ENCODE measurements around the gene ATP2B2. TPM values are rescaled to one million over a fixed set of nuclear protein-coding genes. Genes with fewer than 3 reads are reported as not detected.

The ATP2B2 gene
- total and polyA plus RNA-seq, 2 of the 8 experiments (the other 6 are each of a cell fraction or from before 2014, with no cell fraction given), result 0.14 to 1.2 TPM

- Histone ChIP-seq H2BK15ac (ENCODE audit: low read length) (no peak overlapping the region), H2BK5ac (ENCODE audit: low read depth, low read length) (no peak overlapping the region), H2AFZ (ENCODE audit: low read length) (no peak overlapping the region), H3K9me3 (ENCODE audit: insufficient read depth in 2 of 2, low read depth in 1 of 2, low read length in 1 of 2) (no peaks in the 10 kb centered on the region), H3K4me3 (ENCODE audit: extremely low read depth in 1 of 4, insufficient read depth in 2 of 4, low read depth in 3 of 4, low read length in 4 of 4) (no peak overlapping the region), H3K27ac (ENCODE audit: low read depth, low read length) (no peak overlapping the region), H3K36me3 (ENCODE audit: control insufficient read depth in 2 of 4, insufficient read depth in 4 of 4, low read length in 3 of 4) (no peaks in the 10 kb centered on the region), H3K9ac (replicated peaks in 1 of 4; ENCODE audit: extremely low read depth in 1 of 4, low read depth in 3 of 4, low read length in 3 of 4) (no peak overlapping the region), H2BK120ac (replicated peaks; ENCODE audit: low read depth, low read length) (no peak overlapping the region), H4K20me1 (replicated peaks in 1 of 2; ENCODE audit: control insufficient read depth in 1 of 2, insufficient read depth in 2 of 2, low read length in 2 of 2) (no peaks in the 10 kb centered on the region), H2AK5ac (ENCODE audit: low read depth, low read length) (no peak overlapping the region), H3K4me1 (replicated peaks in 1 of 4; ENCODE audit: control insufficient read depth in 3 of 4, insufficient read depth in 4 of 4, low read length in 3 of 4) (0 out of 7 replicates have a peak, but pooled peaks cover 0 to 2% (median 0%) of the 10 kb centered on the region in 4 experiments), H3K56ac (replicated peaks; ENCODE audit: insufficient read length, low read depth, low read length) (no peak overlapping the region), H3K27me3 (replicated peaks in 1 of 4; ENCODE audit: control insufficient read depth in 3 of 4, extremely low read depth in 1 of 4, insufficient read depth in 3 of 4, low read length in 3 of 4) (no peaks in the 10 kb centered on the region), H2BK12ac (ENCODE audit: low read depth, low read length) (no peak overlapping the region), H4K5ac (ENCODE audit: insufficient read length, low read depth, low read length) (no peak overlapping the region), H3K4ac (replicated peaks; ENCODE audit: insufficient read length, low read depth, low read length) (no peak overlapping the region), H3K23me2 (ENCODE audit: low read depth, low read length) (peaks cover 4% of the 10 kb centered on the region; the same call in 1 of the 2 replicates), H3K79me2 (ENCODE audit: control insufficient read depth in 1 of 2, insufficient read depth in 2 of 2, low read length in 2 of 2) (no peaks in the 10 kb centered on the region), H3K23ac (ENCODE audit: insufficient read length) (no peak overlapping the region), H3K18ac (ENCODE audit: extremely low read depth, low read length) (no peak overlapping the region), H3K79me1 (ENCODE audit: low read depth, low read length) (no peaks in the 10 kb centered on the region), H3K4me2 (ENCODE audit: insufficient read depth in 1 of 2, low read depth in 2 of 2, low read length in 2 of 2) (no peak overlapping the region), H4K8ac (ENCODE audit: extremely low read depth, insufficient read depth, low read length) (no peak overlapping the region), H4K91ac (replicated peaks; ENCODE audit: insufficient read length, low read length) (no peak overlapping the region), H2BK20ac (ENCODE audit: low read length) (no peak overlapping the region), H3K14ac (ENCODE audit: insufficient read length) (no peak overlapping the region)
- DNase-seq (ENCODE audit: low read depth in 1 of 2, low spot score in 2 of 2) (no peak), FAIRE-seq (no peak)
- ChIA-PET CTCF (ENCODE audit: partially characterized antibody) (interaction anchor here (0.7 to 1.9 kb wide), 3 partner anchors 14 to 167 kb away, joined by 3 to 5 read pairs (median 5); no protein-coding TSS in a partner anchor), POLR2A (ENCODE audit: partially characterized antibody) (no interaction called here)
- WGBS, 2 experiments (ENCODE audit: extremely low coverage in 1 of 2, insufficient coverage in 1 of 2, insufficient read length in 1 of 2, insufficient replicate concordance in 2 of 2, low coverage in 1 of 2, low lambda C conversion rate in 2 of 2, missing lambda C conversion rate in 1 of 2), result 93% methylated on average over 10 of the region's 10 CpGs; no CpG with 5 or more reads in 1 of the 2 experiments
- TF ChIP-seq BACH1 (IDR thresholded peaks at IDR 0.05; ENCODE audit: low read length), result no peak
- TF ChIP-seq, protein P1, sequence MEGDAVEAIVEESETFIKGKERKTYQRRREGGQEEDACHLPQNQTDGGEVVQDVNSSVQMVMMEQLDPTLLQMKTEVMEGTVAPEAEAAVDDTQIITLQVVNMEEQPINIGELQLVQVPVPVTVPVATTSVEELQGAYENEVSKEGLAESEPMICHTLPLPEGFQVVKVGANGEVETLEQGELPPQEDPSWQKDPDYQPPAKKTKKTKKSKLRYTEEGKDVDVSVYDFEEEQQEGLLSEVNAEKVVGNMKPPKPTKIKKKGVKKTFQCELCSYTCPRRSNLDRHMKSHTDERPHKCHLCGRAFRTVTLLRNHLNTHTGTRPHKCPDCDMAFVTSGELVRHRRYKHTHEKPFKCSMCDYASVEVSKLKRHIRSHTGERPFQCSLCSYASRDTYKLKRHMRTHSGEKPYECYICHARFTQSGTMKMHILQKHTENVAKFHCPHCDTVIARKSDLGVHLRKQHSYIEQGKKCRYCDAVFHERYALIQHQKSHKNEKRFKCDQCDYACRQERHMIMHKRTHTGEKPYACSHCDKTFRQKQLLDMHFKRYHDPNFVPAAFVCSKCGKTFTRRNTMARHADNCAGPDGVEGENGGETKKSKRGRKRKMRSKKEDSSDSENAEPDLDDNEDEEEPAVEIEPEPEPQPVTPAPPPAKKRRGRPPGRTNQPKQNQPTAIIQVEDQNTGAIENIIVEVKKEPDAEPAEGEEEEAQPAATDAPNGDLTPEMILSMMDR (IDR thresholded peaks at IDR 0.05; ENCODE audit: control extremely low read depth in 1 of 3, insufficient read depth in 1 of 3, low read depth in 1 of 3, low read length in 3 of 3), result no peak
- no peak for TF ChIP-seq KDM4A (IDR thresholded peaks at IDR 0.05; ENCODE audit: low read depth, low read length, severe bottlenecking)
- TF ChIP-seq, protein P2, sequence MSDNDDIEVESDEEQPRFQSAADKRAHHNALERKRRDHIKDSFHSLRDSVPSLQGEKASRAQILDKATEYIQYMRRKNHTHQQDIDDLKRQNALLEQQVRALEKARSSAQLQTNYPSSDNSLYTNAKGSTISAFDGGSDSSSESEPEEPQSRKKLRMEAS (IDR thresholded peaks at IDR 0.05), result no peak
- TF ChIP-seq RBBP5 (IDR thresholded peaks at IDR 0.05; ENCODE audit: borderline replicate concordance, low read depth, low read length), result no peak
- no peak for TF ChIP-seq JUN (IDR thresholded peaks at IDR 0.05; ENCODE audit: low read depth, low read length)
- TF ChIP-seq PHF8 (conservative IDR thresholded peaks at IDR 0.05; ENCODE audit: low read depth, low read length), result no peak
- no peak for TF ChIP-seq TAF1 (IDR thresholded peaks at IDR 0.05; ENCODE audit: low read depth, low read length)
- no peak for TF ChIP-seq RFX5 (IDR thresholded peaks at IDR 0.05; ENCODE audit: borderline replicate concordance, low read depth, low read length)
- no peak for TF ChIP-seq NRF1 (IDR thresholded peaks at IDR 0.05; ENCODE audit: low read depth, low read length)
These were observed 15.5 kb downstream of the ATP2B2 start for GRCh38 chr3:10489746-10490483.

All from H1 (cell line).